SIG-M5 treated with dmso at 0.1 percent for 504 hours (cell line): Measurements from ENCODE around the gene TOMM34.
A peak's percentile ranks its signal among the peaks of the same experiment; 100 is the strongest.

ENCODE experiments used
- DNase-seq: peaks from one replicate; lab custom pipeline; 2025; ENCODE audit not compliant: unreplicated experiment; lab: John Stamatoyannopoulos, UW

Gene TOMM34

DNA sequence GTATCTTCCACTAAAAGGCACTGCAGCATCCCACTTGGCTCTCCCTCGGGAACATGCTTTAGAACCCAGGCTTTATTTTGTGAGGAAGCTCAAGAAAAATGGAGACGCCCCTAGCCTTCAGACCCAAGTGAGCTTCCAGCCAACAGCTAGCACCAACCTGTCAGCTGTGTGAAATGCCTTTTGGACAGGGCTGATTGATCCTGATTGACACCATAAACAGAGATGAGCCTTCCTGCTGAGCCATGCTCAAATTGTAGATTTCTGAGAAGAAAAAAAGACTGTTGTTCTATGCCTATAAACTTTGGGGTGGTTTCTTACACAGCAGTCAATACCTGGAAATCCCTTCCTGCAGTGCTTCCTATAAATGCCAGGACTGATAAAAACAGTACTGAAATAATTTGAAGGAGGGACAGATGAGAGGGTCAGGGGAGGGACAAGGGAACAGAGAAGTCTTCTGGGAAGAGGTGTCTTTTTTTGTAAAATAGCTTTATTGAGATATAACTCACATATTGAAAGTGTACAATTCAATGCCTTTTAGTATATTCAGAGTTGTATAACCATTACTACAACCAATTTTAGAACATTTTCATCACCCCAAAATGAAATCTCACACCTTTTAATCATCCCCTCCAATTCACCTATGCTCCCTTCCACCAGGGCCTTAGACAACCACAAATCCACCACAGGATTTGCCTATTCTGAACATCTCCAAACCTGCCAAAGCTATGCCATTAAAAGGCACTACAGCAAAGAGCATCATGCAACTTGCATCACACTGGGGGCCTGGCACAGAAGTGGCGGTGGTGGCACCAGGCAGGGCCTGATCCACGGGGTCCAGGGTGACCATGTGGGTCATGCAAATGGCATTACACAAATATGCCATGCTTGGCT lies 3.4 kb upstream of the TOMM34 start:
- DNase-seq: no peak

DNA sequence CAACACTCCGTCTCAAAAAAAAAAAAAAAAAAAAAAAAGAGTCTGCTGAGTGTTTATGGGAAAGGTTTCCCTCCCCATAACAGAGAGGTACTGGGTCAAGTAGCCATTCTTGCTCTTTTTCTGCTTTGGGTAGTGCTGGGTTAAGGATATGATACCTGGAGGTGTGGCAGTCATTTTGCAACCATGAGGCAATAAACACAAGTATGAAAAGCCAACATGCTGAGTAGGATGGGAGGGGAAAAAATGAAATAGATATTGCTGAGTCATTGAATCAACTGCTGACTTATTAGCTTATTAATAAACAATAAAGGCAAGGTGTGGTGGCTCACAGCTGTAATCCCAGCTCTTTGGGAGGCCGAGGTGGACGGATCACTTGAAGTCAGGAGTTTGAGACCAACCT lies 2.3 kb upstream of the TOMM34 start:
- no peak for DNase-seq

DNA sequence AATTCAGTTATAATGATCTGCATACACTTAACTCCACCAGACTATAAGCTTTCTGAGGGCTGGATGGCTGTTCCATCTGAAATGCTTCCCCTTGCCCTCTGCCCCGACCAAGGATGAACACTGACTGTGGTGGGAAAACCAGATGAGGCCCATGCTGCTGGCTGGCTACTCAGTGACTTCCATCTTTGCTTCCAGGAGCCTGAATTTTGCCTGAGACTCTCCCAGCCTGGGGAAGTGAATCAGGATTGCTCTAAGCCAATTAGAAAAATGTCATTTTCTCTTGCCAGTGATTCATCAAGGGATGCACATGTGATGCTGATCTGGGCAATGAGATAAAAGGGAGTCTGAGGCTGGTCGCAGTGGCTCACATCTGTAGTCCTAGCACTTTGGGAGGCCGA lies 1.7 kb upstream of the TOMM34 start:
- DNase-seq: no peak

DNA sequence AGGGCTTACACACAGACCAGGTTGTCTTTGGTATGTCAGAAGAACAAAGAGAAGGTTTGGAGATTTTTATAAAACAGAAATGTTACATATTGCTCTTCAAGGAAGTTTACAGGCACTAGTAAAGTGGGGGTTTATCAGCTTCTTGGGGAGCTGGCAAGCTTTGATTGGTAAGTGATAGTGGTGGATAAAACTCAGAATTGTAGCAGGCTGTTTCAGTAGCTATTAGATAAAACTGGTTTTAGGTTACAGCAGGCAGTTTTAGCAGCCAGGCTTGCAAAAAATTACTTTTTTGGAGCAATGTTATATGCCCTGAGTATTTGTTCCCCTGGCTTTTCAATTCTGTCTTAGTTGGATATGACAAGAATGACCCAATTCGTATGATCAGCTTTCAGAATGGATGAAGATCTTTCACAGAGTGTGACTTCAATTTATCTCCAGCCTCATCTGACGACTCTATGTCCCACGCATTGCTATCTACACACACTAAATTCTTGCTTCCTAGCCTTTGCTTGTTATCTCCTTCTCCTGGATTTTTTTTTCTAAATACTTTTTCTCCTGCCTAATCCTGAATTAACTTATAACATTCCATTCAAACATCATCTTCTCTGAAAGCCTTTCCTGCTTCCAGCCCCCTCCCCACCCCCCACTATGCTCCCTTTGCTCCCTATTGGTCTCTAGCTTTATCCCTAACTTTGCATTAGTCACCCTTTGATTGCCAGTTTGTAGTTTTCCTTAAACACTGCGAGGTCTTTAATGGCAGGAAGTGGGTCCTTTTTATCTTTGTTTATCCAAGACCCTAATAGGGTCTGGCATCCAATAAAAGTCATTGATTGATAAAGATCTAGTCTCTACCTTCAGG lies 1.0 kb upstream of the TOMM34 start:
- no peak for DNase-seq

DNA sequence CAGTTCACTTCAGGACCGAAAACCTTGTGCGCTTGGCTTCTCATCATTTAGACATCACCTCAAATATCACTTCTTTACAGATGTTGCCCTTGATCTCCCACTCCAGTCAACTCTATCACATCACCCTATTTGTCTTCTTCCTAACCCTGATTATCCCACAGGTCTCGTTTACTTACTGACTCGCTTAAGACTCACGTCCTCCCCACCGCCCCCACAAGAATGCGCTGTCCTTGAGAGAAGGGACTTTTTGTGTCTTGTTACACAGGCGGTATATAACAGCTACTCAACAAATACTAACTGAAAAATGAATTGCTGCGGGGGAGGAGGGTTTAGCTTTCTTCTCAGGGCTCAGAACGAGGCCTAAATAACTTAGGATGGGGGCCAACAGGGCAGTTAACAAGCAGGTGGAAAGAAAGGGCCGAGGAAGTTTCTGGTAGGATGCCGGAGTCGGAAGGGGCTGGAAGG lies 527 bp downstream of the TOMM34 start:
- peak; percentile 38 for DNase-seq

DNA sequence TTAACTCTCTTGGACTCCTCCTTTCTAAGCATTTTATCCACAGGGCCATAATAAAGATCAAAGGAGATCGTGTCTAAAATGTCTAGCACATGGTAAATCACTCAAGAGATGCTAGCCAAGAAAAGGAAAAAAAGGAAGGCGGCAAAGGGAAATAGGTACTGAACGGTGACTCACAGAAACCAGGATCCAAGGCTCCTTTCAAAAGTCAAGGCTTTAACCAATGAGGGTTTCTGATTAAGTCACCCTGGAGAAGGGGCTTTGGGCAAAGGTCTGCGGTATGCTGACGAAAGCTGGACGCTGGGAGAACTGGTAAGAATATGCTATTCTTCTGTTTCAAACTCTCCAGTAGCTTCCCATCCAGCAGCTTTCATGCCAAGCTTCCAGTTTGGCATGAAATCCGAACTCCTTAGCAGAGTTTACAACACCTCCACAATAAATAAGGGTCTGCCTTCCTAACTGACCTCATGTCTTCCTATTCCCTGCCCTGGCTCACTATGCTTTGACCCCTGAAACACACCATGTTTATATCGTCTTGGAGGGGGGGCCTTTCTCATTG lies 1.0 kb downstream of the TOMM34 start:
- DNase-seq: peak; percentile 79

DNA sequence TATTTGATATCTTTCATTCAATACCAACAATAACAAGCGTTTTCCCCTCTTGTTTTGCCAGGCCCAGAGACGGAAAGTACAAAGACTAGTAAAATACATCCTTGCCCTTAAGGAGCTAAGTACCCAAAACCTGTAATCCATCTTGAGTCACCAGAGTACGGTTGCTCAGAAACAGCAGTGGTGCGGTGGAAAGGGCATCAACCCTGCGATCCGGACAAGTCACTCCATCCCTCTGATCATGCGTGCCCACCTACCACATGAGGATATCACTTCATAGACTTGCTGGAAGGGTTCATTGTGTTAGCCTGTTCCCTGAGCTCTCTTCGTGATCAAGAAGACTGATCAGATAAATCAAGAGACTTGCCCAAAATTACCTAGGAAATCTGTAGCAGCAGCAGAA lies 1.9 kb downstream of the TOMM34 start:
- no peak for DNase-seq

DNA sequence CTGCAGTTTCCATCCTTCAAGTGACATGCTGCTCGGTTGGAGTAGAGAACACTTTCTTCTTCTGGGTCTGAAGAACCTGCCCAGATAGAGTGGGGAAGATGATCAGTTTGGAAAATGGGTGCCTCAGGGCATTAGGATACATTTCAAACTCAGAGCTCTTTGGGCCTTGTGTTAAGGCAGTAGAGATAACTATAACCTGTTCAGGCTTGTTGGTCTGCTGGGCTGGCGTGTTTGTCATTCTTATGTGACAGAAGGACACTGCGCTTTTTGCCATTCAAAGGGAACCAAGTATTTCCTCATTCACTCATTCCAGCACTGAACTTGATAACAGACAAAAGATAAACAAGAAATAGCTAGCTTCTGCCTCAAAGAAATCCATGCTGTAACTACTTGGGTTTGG lies 3.8 kb downstream of the TOMM34 start:
- DNase-seq: no peak

DNA sequence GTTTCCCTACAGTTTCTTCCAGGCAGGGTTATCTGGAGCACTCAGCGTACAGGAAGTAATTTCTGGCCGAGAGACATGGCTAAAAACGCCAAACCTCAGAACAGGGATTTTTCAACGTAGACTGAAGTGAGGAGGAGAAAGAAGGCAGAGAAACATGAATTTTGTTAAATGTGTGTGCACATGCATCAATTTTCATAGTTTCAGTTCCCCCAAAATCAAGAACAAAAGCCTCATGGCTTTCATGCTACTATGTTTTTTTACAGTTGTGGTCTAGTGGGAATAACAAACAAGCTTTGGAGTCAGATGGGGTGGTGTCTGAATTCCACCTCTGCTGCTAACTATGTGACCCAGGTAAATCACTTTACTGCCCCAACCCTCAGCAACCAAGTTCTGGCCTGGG lies 4.9 kb downstream of the TOMM34 start:
- DNase-seq: no peak

DNA sequence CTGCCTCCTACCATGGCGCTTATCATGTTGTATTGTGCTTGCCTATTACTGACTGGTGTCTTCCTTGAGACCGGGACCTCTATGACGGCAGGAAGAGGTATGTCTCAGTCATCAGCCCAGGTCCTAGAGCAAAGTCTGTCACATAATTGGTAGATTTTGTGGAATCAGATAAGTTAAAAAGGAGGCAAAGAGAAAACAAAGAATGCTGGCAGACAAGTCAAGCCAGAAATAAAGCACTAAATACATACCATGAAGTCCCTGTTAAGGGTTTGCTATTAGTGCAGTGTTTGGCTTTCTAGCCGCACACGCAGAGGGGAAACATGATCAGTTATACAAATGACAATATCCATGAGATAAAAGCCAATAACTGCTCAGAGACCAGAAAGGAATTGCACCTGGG lies 6.0 kb downstream of the TOMM34 start:
- no peak for DNase-seq

DNA sequence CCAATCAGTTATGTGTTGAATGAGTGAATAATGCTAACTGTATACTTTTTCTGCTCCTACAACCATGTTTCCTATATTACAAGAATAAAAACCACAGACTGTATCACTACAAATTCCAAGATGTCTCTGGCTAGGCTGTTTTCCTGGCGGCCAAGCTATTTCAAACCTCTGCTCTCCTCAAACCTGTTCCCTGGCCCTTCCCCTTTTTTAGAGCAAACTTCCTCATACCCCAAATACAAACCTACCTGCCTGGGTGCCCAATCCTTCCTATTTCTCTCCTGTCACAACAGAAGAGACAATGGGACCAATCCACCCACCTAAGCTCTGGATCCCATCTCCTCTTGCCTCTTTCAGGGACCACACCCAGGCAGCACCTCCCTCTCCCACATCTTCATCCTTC lies 7.5 kb downstream of the TOMM34 start:
- DNase-seq: no peak

DNA sequence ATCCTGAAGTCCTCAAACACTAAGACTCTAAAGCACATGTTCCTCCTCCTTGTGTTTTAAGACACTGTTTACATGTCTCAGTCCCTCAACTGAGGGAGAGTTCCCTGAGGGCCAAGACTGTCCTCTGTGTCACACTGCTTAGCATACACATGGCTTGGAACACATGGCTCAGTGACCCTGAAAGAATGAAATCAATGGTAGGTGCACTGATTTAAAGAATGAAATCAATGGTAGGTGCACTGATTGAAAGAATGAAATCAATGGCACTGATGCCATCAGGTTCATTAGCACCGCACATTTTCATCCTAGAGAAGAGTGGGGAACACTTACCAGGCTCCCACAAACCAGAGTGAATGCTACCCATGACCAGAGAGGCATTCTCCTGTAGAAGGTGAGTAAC lies 9.8 kb downstream of the TOMM34 start:
- no peak for DNase-seq

DNA sequence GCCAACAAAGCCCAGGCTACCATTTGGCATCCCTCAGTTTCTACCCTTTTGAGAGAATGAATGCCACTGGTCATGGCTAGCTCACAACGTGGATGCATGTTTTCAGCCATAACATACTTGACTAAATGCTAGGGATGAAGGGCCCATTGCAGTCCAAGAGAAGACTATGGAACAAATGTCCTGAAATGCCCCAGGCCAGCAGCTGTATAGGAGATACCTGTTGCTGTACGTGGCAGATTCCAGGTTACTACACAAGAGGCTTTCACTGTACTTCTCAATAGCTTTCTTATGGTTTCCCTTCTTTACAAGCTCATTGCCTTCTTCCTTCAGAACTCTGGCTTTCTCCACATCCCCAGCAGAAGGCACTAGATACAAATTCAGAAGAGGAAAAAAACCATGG lies 11.7 kb downstream of the TOMM34 start:
- DNase-seq: no peak

DNA sequence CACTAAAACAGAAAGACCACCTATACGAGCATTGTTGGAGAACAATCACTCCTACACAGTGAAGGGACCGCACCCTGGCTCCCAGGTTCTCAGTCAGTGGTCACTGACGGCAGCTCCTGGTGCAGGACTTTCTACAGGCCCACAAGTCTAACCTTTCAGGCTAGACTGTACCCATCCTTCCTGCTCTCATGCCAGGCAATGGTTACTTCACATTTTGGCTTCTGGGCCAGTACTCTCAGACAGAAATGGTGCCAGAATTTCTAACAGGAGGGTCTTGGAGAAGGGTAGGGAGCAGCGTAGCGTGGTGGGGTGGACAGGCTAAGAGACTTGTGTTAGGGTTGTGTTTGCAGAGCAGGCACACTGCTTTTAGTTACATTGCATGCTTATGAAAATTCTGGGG lies 12.1 kb downstream of the TOMM34 start:
- DNase-seq: no peak

DNA sequence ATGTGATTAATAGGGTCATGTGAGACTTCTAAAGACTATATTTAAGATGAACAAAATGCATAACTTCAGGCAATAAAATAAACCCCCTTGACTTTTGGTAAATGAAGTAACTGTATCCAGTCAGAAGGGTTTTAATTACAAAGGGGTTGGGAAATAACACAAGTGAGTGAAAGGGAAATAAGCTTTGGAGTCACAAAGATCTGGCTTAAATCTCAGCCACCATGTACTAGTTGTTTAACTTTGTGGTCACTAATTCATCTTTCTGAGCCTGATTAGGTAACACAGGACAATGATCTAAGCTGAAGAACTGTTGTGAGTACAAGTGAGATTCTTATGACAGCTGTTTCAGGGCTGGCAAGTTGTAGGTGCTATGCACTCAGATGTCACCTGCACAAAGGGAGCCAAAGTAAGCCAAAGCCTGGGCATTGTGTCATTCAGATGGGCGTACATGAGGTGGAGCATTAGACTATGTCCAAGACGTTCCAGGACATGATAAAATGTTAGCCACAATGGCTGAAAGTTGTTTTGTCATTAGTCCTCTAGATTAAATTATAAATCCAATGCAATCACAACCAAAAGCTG lies 13.8 kb downstream of the TOMM34 start:
- no peak for DNase-seq

DNA sequence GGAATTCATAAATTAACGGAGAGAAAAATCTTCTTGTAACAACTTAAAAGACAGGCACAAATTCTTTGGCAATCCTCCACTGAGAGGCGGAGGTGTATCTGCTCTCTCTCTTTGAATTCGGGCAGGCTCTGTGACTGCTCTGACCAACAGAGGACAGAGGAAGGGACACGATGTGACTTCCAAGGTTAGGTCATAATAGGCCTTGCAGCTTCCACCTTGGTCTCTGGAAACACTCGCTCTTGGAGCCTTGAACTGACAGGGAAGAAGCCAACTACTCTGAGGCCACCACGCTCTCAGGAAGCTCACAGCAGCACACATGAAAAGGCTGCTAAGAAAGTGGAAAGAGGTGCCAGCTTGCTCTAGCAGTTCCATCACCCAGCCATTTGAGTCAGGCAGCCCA lies 14.9 kb downstream of the TOMM34 start:
- no peak for DNase-seq

DNA sequence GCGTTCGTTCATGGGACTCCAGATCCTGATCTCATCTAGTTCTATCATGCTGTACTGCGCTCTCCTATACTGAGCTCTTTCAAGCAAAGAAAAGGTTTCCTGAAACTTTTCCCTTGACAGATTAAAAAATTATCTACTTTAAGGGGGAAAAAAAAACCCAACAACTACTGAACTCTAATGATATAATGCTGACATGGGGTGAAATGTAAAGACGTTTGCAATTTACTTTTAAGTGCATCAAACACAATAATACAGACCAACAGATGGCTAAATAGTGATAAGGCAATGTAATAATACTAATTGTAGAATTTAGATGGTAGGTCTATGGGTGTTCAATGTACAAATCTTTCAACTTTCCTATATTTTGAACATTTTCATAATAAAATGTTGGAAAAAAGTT lies 16.4 kb downstream of the TOMM34 start:
- no peak for DNase-seq

DNA sequence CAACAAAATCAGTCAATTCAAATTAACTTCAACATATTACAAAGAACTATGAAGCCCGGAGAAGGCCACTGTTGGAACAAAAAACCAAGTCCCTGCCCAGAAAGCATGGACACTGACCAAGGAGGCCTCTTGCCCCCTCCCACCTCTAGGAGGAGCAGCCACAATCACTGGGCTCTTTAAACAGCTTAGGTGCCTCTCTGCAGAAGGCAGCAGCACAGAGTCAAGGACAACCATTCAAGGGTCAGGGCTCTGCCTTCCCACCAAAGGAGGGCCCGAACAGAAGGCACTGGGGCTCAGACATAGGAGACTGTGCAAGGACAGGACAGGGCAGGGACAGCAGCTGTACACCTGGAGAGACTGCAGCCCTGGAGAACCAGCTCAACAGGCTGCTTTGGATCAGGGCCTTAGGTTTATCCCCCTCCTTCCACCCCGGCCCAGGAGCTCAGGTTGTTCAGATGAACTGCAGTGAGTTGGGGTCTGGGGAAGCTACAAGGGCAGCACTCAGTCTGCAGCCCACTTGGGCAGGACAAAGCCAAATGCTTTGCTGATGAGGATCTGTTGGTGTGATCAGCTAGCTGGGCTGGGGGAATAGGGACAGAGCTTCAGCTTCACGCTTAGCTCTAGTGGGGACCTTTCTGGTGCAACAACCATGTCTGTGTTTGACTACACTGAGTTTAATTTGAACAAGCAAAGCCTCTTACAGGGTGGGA lies 17.8 kb downstream of the TOMM34 start:
- DNase-seq: no peak

DNA sequence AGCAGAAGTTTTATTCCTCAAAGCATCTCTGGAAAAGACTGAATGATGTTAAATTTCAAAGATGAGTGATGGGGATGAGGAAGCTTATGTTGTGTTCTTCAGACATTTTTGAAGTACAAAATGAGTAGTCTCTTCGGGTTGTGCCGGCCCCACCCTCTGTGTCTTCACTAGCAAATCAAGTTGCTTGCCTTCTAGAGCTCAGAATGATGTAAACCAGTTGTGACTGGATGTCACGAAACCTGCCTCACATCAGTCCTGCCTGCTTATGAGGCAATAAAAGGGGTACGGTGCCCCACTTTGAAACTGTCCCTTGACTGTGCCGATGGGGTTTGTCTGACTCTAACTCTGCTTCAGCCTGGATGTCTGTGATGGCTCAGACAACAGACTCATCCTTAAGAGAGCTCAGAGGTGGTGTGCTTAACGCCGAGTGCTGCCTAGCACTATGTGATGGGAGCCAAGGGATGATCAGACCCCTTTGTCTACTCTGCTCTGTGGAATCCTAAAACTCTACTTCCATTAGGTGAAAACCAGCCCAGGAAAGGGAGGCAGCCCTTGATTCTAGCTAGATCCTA lies 19.0 kb downstream of the TOMM34 start:
- DNase-seq: no peak

DNA sequence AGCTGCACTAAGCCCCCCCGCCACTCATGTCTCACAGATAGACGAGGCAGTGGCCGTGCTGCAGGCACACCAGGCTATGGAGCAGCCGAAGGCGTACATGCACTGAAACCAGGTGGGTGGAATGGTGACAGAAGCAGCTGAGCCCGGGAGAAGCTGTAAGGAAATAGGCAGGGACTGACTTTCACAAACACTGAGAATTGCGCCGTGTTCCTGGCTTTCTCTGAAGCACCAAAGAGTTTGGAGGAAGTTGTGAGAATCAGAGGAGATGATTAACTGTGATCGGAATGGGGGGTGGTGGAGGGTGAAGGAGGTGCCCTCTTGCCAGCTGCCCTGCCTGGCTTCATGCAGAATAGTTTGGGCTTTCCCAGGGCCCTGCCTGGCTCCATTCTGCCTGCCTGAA lies 21.6 kb downstream of the TOMM34 start:
- DNase-seq: no peak

DNA sequence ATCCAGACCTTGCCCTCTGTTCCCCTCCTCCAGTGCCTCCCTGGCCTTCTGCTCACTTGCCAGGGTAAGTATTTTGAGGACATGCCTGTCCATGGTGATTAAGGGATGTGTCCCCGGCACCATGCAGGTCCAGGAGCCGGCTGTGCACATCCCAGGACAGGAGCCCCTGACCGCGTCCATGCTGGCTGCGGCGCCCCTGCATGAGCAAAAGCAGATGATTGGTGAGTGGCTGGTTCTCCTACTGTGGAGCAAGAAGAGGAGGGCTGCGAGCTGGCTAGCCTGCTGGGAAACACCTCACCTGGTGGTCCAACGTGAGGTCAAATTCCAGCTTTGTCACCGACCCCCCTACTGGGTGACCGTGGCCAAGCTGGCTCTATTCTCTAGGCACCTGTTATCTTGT lies 23.7 kb downstream of the TOMM34 start:
- no peak for DNase-seq
